C4-2B (cell line): ENCODE results near the gene NUP98.

ENCODE experiments used
- H3K27ac ChIP-seq: fragments of 450-650 bp; 2 replicates; pipeline ENCODE4 v1.5.1; 2017
- ZFX ChIP-seq: fragments of 450-650 bp; IDR thresholded peaks from 2 replicates; pipeline ENCODE4 v1.6.1; 2017
- TF ChIP-seq, protein P1 (sequence below): fragments of 450-650 bp; conservative IDR thresholded peaks from 2 replicates; pipeline ENCODE4 v1.5.1; 2017; ENCODE audit warnings: mild to moderate bottlenecking

The NUP98 gene

DNA sequence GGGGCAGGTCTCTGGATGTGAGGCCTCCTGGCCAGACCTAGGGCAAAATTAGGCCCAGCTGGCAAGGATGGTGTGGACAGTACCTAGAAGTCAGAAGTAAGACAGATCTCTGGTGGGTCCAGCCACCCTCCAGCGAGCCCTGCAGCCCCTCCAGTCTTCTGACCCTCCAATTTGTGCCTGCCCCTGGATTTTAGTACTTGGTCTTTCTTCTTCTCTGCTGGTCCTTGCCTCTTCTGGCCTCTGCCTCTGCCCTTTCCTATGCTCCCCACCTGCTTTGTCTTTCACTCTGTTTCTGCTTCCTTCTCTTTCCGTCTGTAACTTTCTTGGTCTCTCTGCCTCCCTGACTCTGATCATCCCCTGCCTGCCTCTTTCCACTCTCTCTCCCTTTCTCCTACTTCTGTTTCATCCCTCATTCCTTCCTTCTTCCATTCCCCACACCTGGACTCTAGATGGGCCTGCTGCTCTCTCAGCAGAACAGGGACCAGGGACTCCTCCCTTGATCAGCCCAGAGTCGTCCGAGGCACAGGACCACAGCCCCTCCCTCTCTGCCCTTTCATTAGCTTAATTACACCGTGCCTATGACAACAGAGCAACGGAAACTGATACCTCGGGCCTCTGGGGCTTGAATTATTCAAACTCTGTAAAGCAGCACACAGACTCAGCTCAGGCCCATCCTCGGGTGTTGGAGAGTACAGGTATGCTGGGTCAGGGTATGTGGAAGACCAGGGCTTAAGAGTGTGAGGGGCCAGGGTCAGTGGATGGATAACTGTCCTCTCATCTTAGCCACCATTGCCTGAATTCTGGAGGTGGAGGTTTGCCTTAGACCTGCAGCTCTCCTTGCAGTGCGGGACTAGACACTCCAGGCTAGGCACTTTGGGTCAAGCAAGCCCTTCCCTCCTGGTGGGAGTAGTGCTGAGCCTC is 125.8 kb downstream of the NUP98 start, which contains the start of gene CHRNA10:
TSS of gene CHRNA10 (minus strand) at position 51 of the 921 bp plus-strand sequence. CDS start 72 bp downstream, outside the sequence.
- H3K27ac ChIP-seq: no peak within 1 kb of the TSS
- no peak for TF ChIP-seq ZFX
- TF ChIP-seq, protein P1, sequence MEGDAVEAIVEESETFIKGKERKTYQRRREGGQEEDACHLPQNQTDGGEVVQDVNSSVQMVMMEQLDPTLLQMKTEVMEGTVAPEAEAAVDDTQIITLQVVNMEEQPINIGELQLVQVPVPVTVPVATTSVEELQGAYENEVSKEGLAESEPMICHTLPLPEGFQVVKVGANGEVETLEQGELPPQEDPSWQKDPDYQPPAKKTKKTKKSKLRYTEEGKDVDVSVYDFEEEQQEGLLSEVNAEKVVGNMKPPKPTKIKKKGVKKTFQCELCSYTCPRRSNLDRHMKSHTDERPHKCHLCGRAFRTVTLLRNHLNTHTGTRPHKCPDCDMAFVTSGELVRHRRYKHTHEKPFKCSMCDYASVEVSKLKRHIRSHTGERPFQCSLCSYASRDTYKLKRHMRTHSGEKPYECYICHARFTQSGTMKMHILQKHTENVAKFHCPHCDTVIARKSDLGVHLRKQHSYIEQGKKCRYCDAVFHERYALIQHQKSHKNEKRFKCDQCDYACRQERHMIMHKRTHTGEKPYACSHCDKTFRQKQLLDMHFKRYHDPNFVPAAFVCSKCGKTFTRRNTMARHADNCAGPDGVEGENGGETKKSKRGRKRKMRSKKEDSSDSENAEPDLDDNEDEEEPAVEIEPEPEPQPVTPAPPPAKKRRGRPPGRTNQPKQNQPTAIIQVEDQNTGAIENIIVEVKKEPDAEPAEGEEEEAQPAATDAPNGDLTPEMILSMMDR: no peak

- TF ChIP-seq ZFX: no peak
- TF ChIP-seq, protein P1: no peak
- no peak overlapping the region for H3K27ac ChIP-seq
Measured at GRCh38 chr11:3669742-3670183, 127.6 kb downstream of the NUP98 start.

DNA sequence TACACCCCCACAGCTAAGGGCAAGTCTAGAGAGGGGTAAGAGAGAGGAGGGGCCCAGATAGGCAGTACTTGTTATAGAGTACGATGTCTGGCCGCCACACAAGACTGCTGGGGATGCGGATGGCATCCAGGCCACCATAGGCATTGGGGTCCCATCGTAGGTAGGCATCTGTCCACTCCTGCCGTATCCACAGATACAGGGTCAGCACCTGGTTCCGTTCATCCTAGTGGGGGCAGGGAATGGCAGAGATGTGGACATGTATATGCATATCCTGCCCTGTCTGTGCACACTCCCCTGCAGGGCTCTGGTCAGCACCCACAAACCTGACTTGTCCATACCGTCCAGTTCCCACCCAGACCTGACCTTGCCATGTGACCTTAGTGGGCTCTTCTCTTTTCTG is 128.2 kb downstream of the NUP98 start:
- H3K27ac ChIP-seq: no peak overlapping the region
- TF ChIP-seq, protein P1: no peak
- TF ChIP-seq ZFX: no peak

- H3K27ac ChIP-seq: no peak overlapping the region
- no peak for TF ChIP-seq ZFX
- TF ChIP-seq, protein P1: no peak
Measured at GRCh38 chr11:3667149-3668035, 130.0 kb downstream of the NUP98 start.

GRCh38 chr11:3666023-3666530 is 131.3 kb downstream of the NUP98 start:
- TF ChIP-seq, protein P1: no peak
- TF ChIP-seq ZFX: no peak
- H3K27ac ChIP-seq: no peak overlapping the region

DNA sequence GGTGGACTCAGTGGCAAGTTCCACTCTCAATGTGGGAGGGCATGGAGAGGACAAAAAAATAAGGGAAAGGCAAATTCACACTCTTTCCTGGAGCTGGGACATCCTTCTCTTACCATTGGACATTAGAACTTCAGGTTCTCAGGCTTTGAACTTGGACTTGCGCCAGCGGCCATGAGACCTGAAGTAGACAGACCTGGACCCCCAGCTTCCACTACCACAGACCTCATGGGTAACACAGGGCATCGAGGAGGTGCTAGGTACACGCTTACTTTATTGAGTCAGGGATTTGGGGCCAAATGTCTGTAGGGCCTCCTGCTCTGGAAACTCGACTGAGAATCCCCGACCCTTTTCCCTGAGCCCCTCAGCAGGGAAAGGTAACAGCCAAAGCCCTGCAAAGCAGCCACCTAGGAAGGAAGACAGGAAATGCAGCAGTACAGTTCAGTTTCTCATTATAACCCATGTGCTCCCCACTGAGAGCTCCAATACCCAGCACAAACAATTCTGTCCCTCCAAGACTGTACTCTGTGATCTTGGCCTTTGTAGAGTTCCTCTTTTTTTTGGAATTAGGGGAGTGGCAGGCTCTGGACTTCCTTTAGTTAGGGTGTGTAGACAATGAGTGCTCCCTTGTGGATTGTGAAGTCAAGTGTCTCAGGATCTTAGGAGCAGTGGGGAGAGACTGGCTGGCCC is 131.9 kb downstream of the NUP98 start:
- H3K27ac ChIP-seq: no peak overlapping the region
- no peak for TF ChIP-seq ZFX
- TF ChIP-seq, protein P1: no peak
